Measurements from ENCODE around the gene MYL10. TPM values are rescaled to one million over a fixed set of nuclear protein-coding genes. Genes with fewer than 3 reads are reported as not detected.

MYL10 gene
- total RNA-seq (2021; ENCODE audit: unreplicated experiment) (not detected), Bru-seq, nascent RNA (not detected), BruChase-seq, experiment 1, labeled RNA remaining after a 6-hour chase (not detected), BruChase-seq, experiment 2, labeled RNA remaining after a 2-hour chase (not detected)
- polyA plus RNA-seq (2012) = not detected in 2 replicates
- long read RNA-seq = 0 reads

DNA sequence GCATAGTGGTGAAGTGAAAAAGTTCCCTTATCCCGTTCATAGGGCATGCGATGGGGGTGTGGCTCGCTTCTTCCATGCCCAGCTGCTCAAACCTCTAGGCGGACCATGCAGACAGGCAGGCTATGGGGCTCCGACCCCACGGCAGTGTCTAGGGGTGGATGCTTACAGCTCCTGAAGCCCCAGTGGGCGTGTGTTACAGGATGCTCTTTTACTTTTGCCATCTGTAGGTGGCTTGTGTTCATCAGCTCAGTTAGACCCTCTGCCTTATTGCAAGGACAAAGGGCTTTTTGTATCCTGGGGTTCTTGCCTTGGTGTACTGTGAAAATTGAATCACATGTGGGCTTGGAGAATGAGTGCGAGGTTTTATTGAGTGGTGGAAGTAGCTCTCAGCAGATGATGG, at the start of gene MYL10:
MYL10 (minus strand) TSS at position 126 of the 400 bp plus-strand sequence. CDS start 178 bp downstream, outside the sequence.
- Histone ChIP-seq H3K27me3 (ENCODE audit: insufficient read depth, low read length) (no peaks in the 10 kb centered on the region), H3K9ac (ENCODE audit: low read length) (no peak within 1 kb of the TSS), H3K27ac (ENCODE audit: low read depth, low read length) (no peak within 1 kb of the TSS), H2AFZ (ENCODE audit: low read depth, low read length, poor library complexity, severe bottlenecking) (no peak within 1 kb of the TSS), H3K9me2 (ENCODE audit: insufficient read depth) (no peaks in the 10 kb centered on the region), H3K4me1 (ENCODE audit: control insufficient read depth in 1 of 2, insufficient read depth in 2 of 2, low read length in 2 of 2) (no peaks in the 10 kb centered on the region), H3K9me3 (ENCODE audit: control insufficient read depth in 1 of 2, insufficient read depth in 1 of 2, low read depth in 1 of 2, low read length in 2 of 2) (peaks cover 0 to 6% of the 10 kb centered on the region in 2 experiments; a peak in 1 of 4 replicates), H3K79me2 (ENCODE audit: insufficient read depth, low read length) (no peaks in the 10 kb centered on the region), H3K4me2 (ENCODE audit: low read length) (no peak within 1 kb of the TSS), H3K4me3 (replicated peaks in 1 of 2; ENCODE audit: low read depth in 1 of 2, low read length in 2 of 2) (no peak within 1 kb of the TSS), H3K36me3 (ENCODE audit: control insufficient read depth in 1 of 2, insufficient read depth in 2 of 2, low read length in 2 of 2) (no peaks in the 10 kb centered on the region), H4K20me1 (ENCODE audit: insufficient read depth) (no peaks in the 10 kb centered on the region)
- no TSS peak for BruUV-seq (replicated peaks)
- intact Hi-C loops (cut with micrococcal nuclease) = no loop called here
- DNase-seq (ENCODE audit: low read depth, low spot score) = no peak
- CTCF ChIA-PET = no interaction called here
- no peak for ATAC-seq
- RAD21 ChIA-PET (ENCODE audit: low non-redundant PET in 1 of 2, low total read pairs in 2 of 2, uncharacterized antibody in 2 of 2, unreplicated experiment in 2 of 2) = no interaction called here
- POLR2A ChIA-PET = no interaction called here
- TF ChIP-seq EGR1 (IDR thresholded peaks at IDR 0.05; ENCODE audit: low read depth) (no peak), FOSL1 (IDR thresholded peaks at IDR 0.05; ENCODE audit: low read depth) (no peak), ELF1 (IDR thresholded peaks at IDR 0.05; ENCODE audit: borderline replicate concordance, low read depth) (no peak), CBX3 (IDR thresholded peaks at IDR 0.05; ENCODE audit: low read depth) (no peak), RAD21 (IDR thresholded peaks at IDR 0.05; ENCODE audit: low read depth) (no peak), YY1 (IDR thresholded peaks at IDR 0.05; ENCODE audit: extremely low read depth, insufficient replicate concordance, low read depth, low read length) (no peak), EZH2 (IDR thresholded peaks at IDR 0.05) (no peak), ZNF274 (IDR thresholded peaks at IDR 0.05; ENCODE audit: low read depth, low read length) (no peak), EZH2phosphoT487 (IDR thresholded peaks at IDR 0.05; ENCODE audit: borderline replicate concordance) (no peak), POLR2A (IDR thresholded peaks at IDR 0.05; ENCODE audit: borderline replicate concordance, extremely low read depth, insufficient read depth, insufficient read length) (no peak), SP1 (IDR thresholded peaks at IDR 0.05; ENCODE audit: low read depth) (no peak), SIN3A (IDR thresholded peaks at IDR 0.05; ENCODE audit: low read depth) (no peak), CEBPB (IDR thresholded peaks at IDR 0.05; ENCODE audit: low read depth) (no peak)
- TF ChIP-seq, protein P1, sequence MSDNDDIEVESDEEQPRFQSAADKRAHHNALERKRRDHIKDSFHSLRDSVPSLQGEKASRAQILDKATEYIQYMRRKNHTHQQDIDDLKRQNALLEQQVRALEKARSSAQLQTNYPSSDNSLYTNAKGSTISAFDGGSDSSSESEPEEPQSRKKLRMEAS (IDR thresholded peaks at IDR 0.05) = no peak
- TF ChIP-seq, protein P2, sequence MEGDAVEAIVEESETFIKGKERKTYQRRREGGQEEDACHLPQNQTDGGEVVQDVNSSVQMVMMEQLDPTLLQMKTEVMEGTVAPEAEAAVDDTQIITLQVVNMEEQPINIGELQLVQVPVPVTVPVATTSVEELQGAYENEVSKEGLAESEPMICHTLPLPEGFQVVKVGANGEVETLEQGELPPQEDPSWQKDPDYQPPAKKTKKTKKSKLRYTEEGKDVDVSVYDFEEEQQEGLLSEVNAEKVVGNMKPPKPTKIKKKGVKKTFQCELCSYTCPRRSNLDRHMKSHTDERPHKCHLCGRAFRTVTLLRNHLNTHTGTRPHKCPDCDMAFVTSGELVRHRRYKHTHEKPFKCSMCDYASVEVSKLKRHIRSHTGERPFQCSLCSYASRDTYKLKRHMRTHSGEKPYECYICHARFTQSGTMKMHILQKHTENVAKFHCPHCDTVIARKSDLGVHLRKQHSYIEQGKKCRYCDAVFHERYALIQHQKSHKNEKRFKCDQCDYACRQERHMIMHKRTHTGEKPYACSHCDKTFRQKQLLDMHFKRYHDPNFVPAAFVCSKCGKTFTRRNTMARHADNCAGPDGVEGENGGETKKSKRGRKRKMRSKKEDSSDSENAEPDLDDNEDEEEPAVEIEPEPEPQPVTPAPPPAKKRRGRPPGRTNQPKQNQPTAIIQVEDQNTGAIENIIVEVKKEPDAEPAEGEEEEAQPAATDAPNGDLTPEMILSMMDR (IDR thresholded peaks at IDR 0.05 in 2 of 3, conservative IDR thresholded peaks at IDR 0.05 in 1 of 3; ENCODE audit: borderline replicate concordance in 1 of 3, insufficient read depth in 1 of 3, low read depth in 2 of 3, low read length in 2 of 3) = no peak
- TF ChIP-seq, protein P3, sequence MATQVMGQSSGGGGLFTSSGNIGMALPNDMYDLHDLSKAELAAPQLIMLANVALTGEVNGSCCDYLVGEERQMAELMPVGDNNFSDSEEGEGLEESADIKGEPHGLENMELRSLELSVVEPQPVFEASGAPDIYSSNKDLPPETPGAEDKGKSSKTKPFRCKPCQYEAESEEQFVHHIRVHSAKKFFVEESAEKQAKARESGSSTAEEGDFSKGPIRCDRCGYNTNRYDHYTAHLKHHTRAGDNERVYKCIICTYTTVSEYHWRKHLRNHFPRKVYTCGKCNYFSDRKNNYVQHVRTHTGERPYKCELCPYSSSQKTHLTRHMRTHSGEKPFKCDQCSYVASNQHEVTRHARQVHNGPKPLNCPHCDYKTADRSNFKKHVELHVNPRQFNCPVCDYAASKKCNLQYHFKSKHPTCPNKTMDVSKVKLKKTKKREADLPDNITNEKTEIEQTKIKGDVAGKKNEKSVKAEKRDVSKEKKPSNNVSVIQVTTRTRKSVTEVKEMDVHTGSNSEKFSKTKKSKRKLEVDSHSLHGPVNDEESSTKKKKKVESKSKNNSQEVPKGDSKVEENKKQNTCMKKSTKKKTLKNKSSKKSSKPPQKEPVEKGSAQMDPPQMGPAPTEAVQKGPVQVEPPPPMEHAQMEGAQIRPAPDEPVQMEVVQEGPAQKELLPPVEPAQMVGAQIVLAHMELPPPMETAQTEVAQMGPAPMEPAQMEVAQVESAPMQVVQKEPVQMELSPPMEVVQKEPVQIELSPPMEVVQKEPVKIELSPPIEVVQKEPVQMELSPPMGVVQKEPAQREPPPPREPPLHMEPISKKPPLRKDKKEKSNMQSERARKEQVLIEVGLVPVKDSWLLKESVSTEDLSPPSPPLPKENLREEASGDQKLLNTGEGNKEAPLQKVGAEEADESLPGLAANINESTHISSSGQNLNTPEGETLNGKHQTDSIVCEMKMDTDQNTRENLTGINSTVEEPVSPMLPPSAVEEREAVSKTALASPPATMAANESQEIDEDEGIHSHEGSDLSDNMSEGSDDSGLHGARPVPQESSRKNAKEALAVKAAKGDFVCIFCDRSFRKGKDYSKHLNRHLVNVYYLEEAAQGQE (IDR thresholded peaks at IDR 0.05; ENCODE audit: low read depth) = no peak
